GM12878 (cell line): ENCODE measurements around the gene SECTM1. TPM values are rescaled to one million over a fixed set of nuclear protein-coding genes. Genes with fewer than 3 reads are reported as not detected.

Source experiments
- ATAC-seq: fragments of 200-7000 bp; cut with Tn5 transposase; 3 replicates; pipeline ENCODE4 v1.9.1; 2020; ENCODE audit warnings: mild to moderate bottlenecking, moderate library complexity
- BruUV-seq: library from RNA; stranded (reverse); fragments of 400-500 nt; replicated peaks from 2 replicates; lab custom pipeline; 2021; lab: Mats Ljungman, UMichigan
- CTCF ChIA-PET: fragments of 300-600 bp; sonication (Branson Sonifier 250); formaldehyde crosslinking; extraction: SDS; loops from one replicate; lab custom pipeline; 2021; ENCODE audit warnings: inconsistent platforms; lab: Yijun Ruan, JAX
- POLR2A ChIA-PET: fragments of 350-600 bp; formaldehyde crosslinking; extraction: SDS; loops from one replicate; lab custom pipeline; 2021; ENCODE audit warnings: inconsistent platforms; lab: Charles Lee
- RAD21 ChIA-PET: fragments of 300-600 bp; sonication (Branson Sonifier 250); formaldehyde crosslinking; loops from one replicate; lab custom pipeline; 2023; ENCODE audit warnings: antibody characterized with exemption; ENCODE audit not compliant: unreplicated experiment; lab: Charles Lee
- SMC1A ChIA-PET: fragments of 300-600 bp; sonication (Branson Sonifier 250); formaldehyde crosslinking; loops from one replicate; lab custom pipeline; 2023; ENCODE audit not compliant: unreplicated experiment, uncharacterized antibody; lab: Charles Lee
- DNase-seq: peaks from one replicate; pipeline ENCODE4 v3.0.0-alpha.2; 2011; ENCODE audit warnings: low read depth, low spot score
- FAIRE-seq: peaks from 3 replicates; lab custom pipeline; 2011; peaks lifted over from hg19 to GRCh38; lab: Jason Lieb, UNC
- H2AFZ ChIP-seq: 2 replicates; pipeline ENCODE4 v1.6.0; 2011; ENCODE audit warnings: low read depth, low read length, control low read depth; ENCODE audit not compliant: control insufficient read depth
- H3K27ac ChIP-seq: 2 replicates; pipeline ENCODE4 v1.5.1; 2011; ENCODE audit warnings: control low read depth; ENCODE audit not compliant: control insufficient read depth, insufficient read depth
- H3K27me3 ChIP-seq, 2 experiments: replicated peaks in 1 of 2; 2 replicates each; pipeline versions ENCODE4 v1.6.0 to v1.6.1; 2011; ENCODE audit warnings: low read length in 1 of 2; ENCODE audit not compliant: control insufficient read depth in 2 of 2, insufficient read depth in 2 of 2
- H3K36me3 ChIP-seq, 2 experiments: 2 replicates each; pipeline ENCODE4 v1.5.1; 2011; ENCODE audit warnings: low read length in 1 of 2; ENCODE audit not compliant: control insufficient read depth in 2 of 2, insufficient read depth in 2 of 2
- H3K4me1 ChIP-seq: 2 replicates; pipeline ENCODE4 v1.6.1; 2011; ENCODE audit warnings: mild to moderate bottlenecking, low read length, moderate library complexity, mixed read lengths; ENCODE audit not compliant: control insufficient read depth, insufficient read depth
- H3K4me2 ChIP-seq: 2 replicates; pipeline ENCODE4 v1.6.0; 2011; ENCODE audit warnings: control low read depth; ENCODE audit not compliant: control insufficient read depth, insufficient read depth
- H3K4me3 ChIP-seq: fragments of 200-600 bp; sonication (generic); 2 replicates; pipeline ENCODE4 v1.5.1; 2016
- H3K79me2 ChIP-seq: 2 replicates; pipeline ENCODE4 v1.6.0; 2011; ENCODE audit warnings: low read length; ENCODE audit not compliant: control insufficient read depth, insufficient read depth
- H3K9ac ChIP-seq: 2 replicates; pipeline ENCODE4 v1.8.0; 2011; ENCODE audit warnings: low read length, control low read depth, mixed read lengths; ENCODE audit not compliant: control insufficient read depth, insufficient read depth
- H3K9me3 ChIP-seq: replicated peaks from 3 replicates; pipeline ENCODE4 v1.5.1; 2011; ENCODE audit warnings: mild to moderate bottlenecking, low read length; ENCODE audit not compliant: control insufficient read depth, insufficient read depth
- H4K20me1 ChIP-seq: 2 replicates; pipeline ENCODE4 v1.6.0; 2011; ENCODE audit not compliant: control insufficient read depth, insufficient read depth
- BACH1 ChIP-seq: fragments of 450-650 bp; IDR thresholded peaks from 2 replicates; pipeline ENCODE4 v1.6.1; 2017; ENCODE audit warnings: mild to moderate bottlenecking, borderline replicate concordance
- BHLHE40 ChIP-seq, 2 experiments: fragments of 450-650 bp in 1 of 2; IDR thresholded peaks; 2 replicates each; pipeline ENCODE4 v1.6.1; 2011 to 2017; ENCODE audit warnings: low read depth in 2 of 2, borderline replicate concordance in 1 of 2, improper control_type of control experiment in 1 of 2, low read length in 1 of 2, mild to moderate bottlenecking in 1 of 2
- CBX3 ChIP-seq: fragments of 200-600 bp; sonication (generic); IDR thresholded peaks from 2 replicates; pipeline ENCODE4 v1.6.1; 2016; ENCODE audit warnings: low read depth, borderline replicate concordance
- CHD2 ChIP-seq: IDR thresholded peaks from 2 replicates; pipeline ENCODE4 v1.6.1; 2011; ENCODE audit warnings: low read depth, low read length, improper control_type of control experiment, borderline replicate concordance
- HDAC2 ChIP-seq: fragments of 200-600 bp; sonication (generic); IDR thresholded peaks from 2 replicates; pipeline ENCODE4 v1.6.1; 2017
- HDAC6 ChIP-seq: fragments of 200-600 bp; sonication (generic); IDR thresholded peaks from one replicate; pipeline ENCODE4 v1.8.0; 2017; ENCODE audit warnings: antibody characterized with exemption; ENCODE audit not compliant: unreplicated experiment
- IKZF1 ChIP-seq: fragments of 450-650 bp; conservative IDR thresholded peaks from 2 replicates; pipeline ENCODE4 v1.6.1; 2017; ENCODE audit warnings: antibody characterized with exemption, mild to moderate bottlenecking
- IKZF2 ChIP-seq, 2 experiments: fragments of 450-650 bp; IDR thresholded peaks; 2 replicates each; pipeline ENCODE4 v1.6.1; 2017; ENCODE audit warnings: mild to moderate bottlenecking in 2 of 2, moderate library complexity in 2 of 2
- MTA2 ChIP-seq: fragments of 450-650 bp; IDR thresholded peaks from 2 replicates; pipeline ENCODE4 v1.6.1; 2016; ENCODE audit warnings: low read depth, mild to moderate bottlenecking, moderate library complexity
- NBN ChIP-seq: fragments of 450-650 bp; IDR thresholded peaks from 2 replicates; pipeline ENCODE4 v1.6.1; 2016
- PKNOX1 ChIP-seq: fragments of 450-650 bp; IDR thresholded peaks from 2 replicates; pipeline ENCODE4 v1.6.1; 2016; ENCODE audit warnings: mild to moderate bottlenecking
- SREBF1 ChIP-seq: IDR thresholded peaks from 2 replicates; pipeline ENCODE4 v1.6.1; 2012; ENCODE audit warnings: mild to moderate bottlenecking, low read length
- TARDBP ChIP-seq: IDR thresholded peaks from 2 replicates; pipeline ENCODE4 v1.6.1; 2016; ENCODE audit warnings: borderline replicate concordance
- ZBTB33 ChIP-seq: fragments of 450-650 bp; IDR thresholded peaks from 2 replicates; pipeline ENCODE4 v1.6.1; 2017; ENCODE audit warnings: mild to moderate bottlenecking
- ZNF687 ChIP-seq: fragments of 450-650 bp; IDR thresholded peaks from 2 replicates; pipeline ENCODE4 v1.6.1; 2017; ENCODE audit warnings: mild to moderate bottlenecking, moderate library complexity
- WGBS: methylation state at CpG from one replicate; pipeline ENCODE4 v1.1.6; 2016; ENCODE audit warnings: low lambda C conversion rate; ENCODE audit not compliant: insufficient replicate concordance, insufficient coverage; ENCODE audit errors: missing lambda C conversion rate; 5-methylcytosine and 5-hydroxymethylcytosine counted together
- in situ Hi-C: fragments of 300-500 bp; cut with MboI; formaldehyde crosslinking; loops from 9 replicates; pipeline ENCODE4 v1.14.3; 2018; ENCODE audit warnings: mixed read lengths
- intact Hi-C: fragments of 100-400 bp; cut with micrococcal nuclease; formaldehyde crosslinking; loops from one replicate; pipeline ENCODE4 v1.14.2; 2022; ENCODE audit not compliant: unreplicated experiment
- polyA plus RNA-seq, 11 experiments: library from polyadenylated mRNA; depleted of rRNA in 4 of 11; unstranded in 6 of 11; stranded (reverse) in 5 of 11; fragments of >200 nt; fragmentation: Nextera tagmentation in 4 of 11; fragmentation: Illumina TruSeq in 1 of 11; extraction: Ambion mirVana in 4 of 11; extraction: Trizol in 1 of 11; gene quantifications; 1 replicate in 1 of 11; 2 replicates in 10 of 11; pipeline versions ENCODE4 v1.2.1 to v1.2.3, GENCODE V29; 2011 to 2016; ENCODE audit warnings: inconsistent platforms in 2 of 11, missing spikeins in 2 of 11, low read depth in 1 of 11
- total RNA-seq, 4 experiments: library from RNA; depleted of rRNA in 3 of 4; stranded (reverse); fragments of >200 nt in 3 of 4; fragmentation: Illumina TruSeq in 1 of 4; extraction: Trizol in 1 of 4; gene quantifications; 2 replicates each; pipeline versions ENCODE4 v1.2.1 to v1.2.3, GENCODE V29; 2013 to 2021

The SECTM1 gene
- total and polyA plus RNA-seq, 10 of the 15 experiments (the other 5 are each of a cell fraction or from before 2014, with no cell fraction given), result 0.10 to 0.13 (median 0.12) TPM; not detected in 7

- SMC1A ChIA-PET, result interaction anchor here (0.9 to 5.1 kb wide), 8 partner anchors 9 to 97 kb away, joined by 3 to 42 read pairs (median 4); no protein-coding TSS in a partner anchor
- no peaks in the 10 kb centered on the region for H3K79me2 ChIP-seq
- H3K36me3 ChIP-seq, result no peaks in the 10 kb centered on the region
- 48% methylated on average over 32 of the region's 35 CpGs for WGBS
- DNase-seq (no peak), ATAC-seq (no peak), FAIRE-seq (no peak)
- RAD21 ChIA-PET, result interaction anchor here (0.9 to 7.9 kb wide), 6 partner anchors 11 to 71 kb away, joined by 3 to 77 read pairs (median 6); partner anchors contain the start of gene CD7
- no peak overlapping the region for H3K4me3 ChIP-seq
- POLR2A ChIA-PET, result interaction anchor here (0.7 to 4.0 kb wide), 8 partner anchors 10 to 94 kb away, joined by 3 to 32 read pairs (median 6); partner anchors contain the start of genes CSNK1D and SLC16A3
- no peak overlapping the region for H2AFZ ChIP-seq
- no TSS peak for BruUV-seq
- H3K9me3 ChIP-seq, result no peaks in the 10 kb centered on the region
- no peak overlapping the region for H3K9ac ChIP-seq
- H3K27me3 ChIP-seq, result no peaks in the 10 kb centered on the region; a peak in 1 of 4 replicates
- in situ Hi-C loops (no loop called here), intact Hi-C loops (loop anchor here (1.0 kb wide), 1 partner anchor 18 kb away; no protein-coding TSS in a partner anchor)
- no peaks in the 10 kb centered on the region for H4K20me1 ChIP-seq
- CTCF ChIA-PET, result interaction anchor here (0.7 to 8.7 kb wide), 10 partner anchors 11 to 121 kb away, joined by 3 to 94 read pairs (median 6); partner anchors contain the start of gene CD7
- peaks cover 31% of the 10 kb centered on the region for H3K4me1 ChIP-seq
- H3K4me2 ChIP-seq, result 0 out of 2 replicates have a peak overlapping the region, but pooled peaks have one; percentile 25
- no peak overlapping the region for H3K27ac ChIP-seq
- TF ChIP-seq ZBTB33 (peak; percentile 46; the same call in 1 of the 2 replicates), HDAC2 (no peak), BACH1 (no peak), CBX3 (no peak), PKNOX1 (no peak), HDAC6 (no peak), ZNF687 (0 out of 2 replicates have a peak, but pooled peaks have one; percentile 29), BHLHE40 (IDR thresholded peaks at IDR 0.05; ENCODE audit: borderline replicate concordance in 1 of 2, low read depth in 2 of 2, low read length in 1 of 2) (peak in 1 of 2 experiments; percentile 36; a peak in 1 of 4 replicates), MTA2 (peak; percentile 33; the same call in 1 of the 2 replicates), IKZF2 (IDR thresholded peaks at IDR 0.05) (peak; percentile 70 to 79; a peak in 3 of 4 replicates), NBN (0 out of 2 replicates have a peak, but pooled peaks have one; percentile 32), TARDBP (no peak), IKZF1 (peak; percentile 88), SREBF1 (no peak), CHD2 (0 out of 2 replicates have a peak, but pooled peaks have one; percentile 11)
These were observed 30.3 kb downstream of the SECTM1 start for GRCh38 chr17:82302991-82303943.
